ENCODE measurements around the gene ARHGDIB. TPM values are rescaled to one million over a fixed set of nuclear protein-coding genes. Genes with fewer than 3 reads are reported as not detected.

Gene ARHGDIB
- total RNA-seq, 4 donors from 2014 or later: 20.6 to 88.6 (median 44.0) TPM

DNA sequence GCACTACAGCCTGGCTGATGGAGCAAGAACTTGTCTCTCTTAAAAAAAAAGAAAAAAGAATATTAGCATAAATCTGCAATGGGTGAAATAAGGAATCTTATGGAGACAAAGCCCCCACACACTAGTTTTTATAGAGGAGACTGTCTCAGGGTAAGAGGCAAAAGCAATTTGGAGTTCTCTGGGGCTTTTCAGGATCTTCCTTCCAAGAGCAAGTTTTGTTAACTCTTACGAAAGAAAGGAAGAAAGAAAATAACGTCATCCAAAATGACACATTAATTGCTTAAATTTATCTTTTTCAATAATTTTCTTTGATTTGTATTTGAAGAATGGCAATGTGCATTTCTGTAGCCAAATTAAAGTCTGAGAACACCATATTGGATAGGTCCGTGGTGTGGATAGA is 15.3 kb upstream of the ARHGDIB start:
- no peaks in the 10 kb centered on the region for H3K4me1 ChIP-seq
- TF ChIP-seq, protein P1, sequence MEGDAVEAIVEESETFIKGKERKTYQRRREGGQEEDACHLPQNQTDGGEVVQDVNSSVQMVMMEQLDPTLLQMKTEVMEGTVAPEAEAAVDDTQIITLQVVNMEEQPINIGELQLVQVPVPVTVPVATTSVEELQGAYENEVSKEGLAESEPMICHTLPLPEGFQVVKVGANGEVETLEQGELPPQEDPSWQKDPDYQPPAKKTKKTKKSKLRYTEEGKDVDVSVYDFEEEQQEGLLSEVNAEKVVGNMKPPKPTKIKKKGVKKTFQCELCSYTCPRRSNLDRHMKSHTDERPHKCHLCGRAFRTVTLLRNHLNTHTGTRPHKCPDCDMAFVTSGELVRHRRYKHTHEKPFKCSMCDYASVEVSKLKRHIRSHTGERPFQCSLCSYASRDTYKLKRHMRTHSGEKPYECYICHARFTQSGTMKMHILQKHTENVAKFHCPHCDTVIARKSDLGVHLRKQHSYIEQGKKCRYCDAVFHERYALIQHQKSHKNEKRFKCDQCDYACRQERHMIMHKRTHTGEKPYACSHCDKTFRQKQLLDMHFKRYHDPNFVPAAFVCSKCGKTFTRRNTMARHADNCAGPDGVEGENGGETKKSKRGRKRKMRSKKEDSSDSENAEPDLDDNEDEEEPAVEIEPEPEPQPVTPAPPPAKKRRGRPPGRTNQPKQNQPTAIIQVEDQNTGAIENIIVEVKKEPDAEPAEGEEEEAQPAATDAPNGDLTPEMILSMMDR (IDR thresholded peaks at IDR 0.05 in 4 of 5, conservative IDR thresholded peaks at IDR 0.05 in 1 of 5): no peak
- no peak for TF ChIP-seq POLR2A (IDR thresholded peaks at IDR 0.05)
- no peak overlapping the region for H3K27ac ChIP-seq
- H3K36me3 ChIP-seq: no peaks in the 10 kb centered on the region
- intact Hi-C loops (cut with DNase I; ENCODE audit: low total_unique reads): no loop called here
- in situ Hi-C loops (cut with MboI; ENCODE audit: low sequenced_read_pairs in 4 of 4): loop anchor here in 3 of 4 donors (25.0 kb wide), 1 partner anchor 339 kb away; no protein-coding TSS in a partner anchor
- no peak overlapping the region for H3K4me3 ChIP-seq
- DNase-seq: no peak
- ATAC-seq: no peak
- H3K27me3 ChIP-seq: no peaks in the 10 kb centered on the region
- no peaks in the 10 kb centered on the region for H3K9me3 ChIP-seq

DNA sequence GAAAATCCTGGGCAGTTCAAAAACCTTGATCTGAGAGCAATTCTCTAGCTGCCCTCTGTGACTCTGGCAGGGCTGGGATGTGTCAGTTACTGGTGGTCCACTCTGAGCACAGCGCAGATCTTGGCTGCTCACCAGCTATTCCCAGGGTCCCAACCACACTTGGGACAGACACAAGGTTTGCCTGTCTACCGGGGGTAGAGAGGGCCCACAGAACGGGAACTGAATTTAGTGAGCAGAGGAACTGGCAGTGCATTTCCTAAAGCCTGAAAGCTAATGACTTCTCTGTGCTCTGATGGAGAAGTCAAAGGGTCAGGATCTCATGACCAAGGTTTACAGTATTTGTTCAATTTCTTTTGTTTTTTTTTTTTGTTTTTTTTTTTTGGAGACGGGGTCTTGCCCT is 14.1 kb upstream of the ARHGDIB start:
- H3K27ac ChIP-seq: no peak overlapping the region
- in situ Hi-C loops (cut with MboI; ENCODE audit: low sequenced_read_pairs in 4 of 4): loop anchor here in 3 of 4 donors (25.0 kb wide), 1 partner anchor 338 kb away; no protein-coding TSS in a partner anchor
- intact Hi-C loops (cut with DNase I; ENCODE audit: low total_unique reads): no loop called here

DNA sequence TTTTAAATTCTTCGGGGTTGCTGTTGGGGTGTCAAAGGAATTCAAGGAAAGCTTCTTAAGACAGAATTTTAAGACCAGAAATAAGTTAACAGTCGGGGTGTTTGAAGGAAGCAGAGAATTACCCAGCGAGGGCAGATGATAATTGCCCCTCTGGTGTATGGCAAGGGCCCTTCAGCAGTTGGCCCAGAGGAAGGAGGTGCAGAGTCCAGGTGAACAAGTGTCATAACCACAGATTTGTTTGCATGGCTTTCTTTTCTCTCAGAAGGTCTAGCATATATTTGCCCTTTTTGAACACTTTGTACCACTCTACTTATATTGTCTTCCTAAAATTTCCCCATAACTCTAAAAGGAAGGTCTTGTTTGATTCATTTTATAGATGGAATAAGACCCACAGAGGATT is 13.2 kb upstream of the ARHGDIB start:
- H3K27ac ChIP-seq: no peak overlapping the region
- no peaks in the 10 kb centered on the region for H3K27me3 ChIP-seq
- TF ChIP-seq, protein P1 (IDR thresholded peaks at IDR 0.05 in 4 of 5, conservative IDR thresholded peaks at IDR 0.05 in 1 of 5): no peak
- no peak for TF ChIP-seq POLR2A (IDR thresholded peaks at IDR 0.05)
- in situ Hi-C loops (cut with MboI; ENCODE audit: low sequenced_read_pairs in 4 of 4) (loop anchor here in 3 of 4 donors (25.0 kb wide), 1 partner anchor 337 kb away; no protein-coding TSS in a partner anchor), intact Hi-C loops (cut with DNase I; ENCODE audit: low total_unique reads) (no loop called here)
- DNase-seq: no peak
- H3K9me3 ChIP-seq: no peaks in the 10 kb centered on the region
- no peak for ATAC-seq
- H3K4me1 ChIP-seq: no peaks in the 10 kb centered on the region
- no peaks in the 10 kb centered on the region for H3K36me3 ChIP-seq
- H3K4me3 ChIP-seq: no peak overlapping the region

More for the DNA sequence above, 14.1 kb upstream of the ARHGDIB start:
- Histone ChIP-seq H3K4me1 (no peaks in the 10 kb centered on the region), H3K27me3 (no peaks in the 10 kb centered on the region), H3K36me3 (no peaks in the 10 kb centered on the region), H3K4me3 (no peak overlapping the region), H3K9me3 (no peaks in the 10 kb centered on the region)
- no peak for DNase-seq
- ATAC-seq: no peak
- no peak for TF ChIP-seq POLR2A (IDR thresholded peaks at IDR 0.05)
- TF ChIP-seq, protein P1 (IDR thresholded peaks at IDR 0.05 in 4 of 5, conservative IDR thresholded peaks at IDR 0.05 in 1 of 5): no peak

DNA sequence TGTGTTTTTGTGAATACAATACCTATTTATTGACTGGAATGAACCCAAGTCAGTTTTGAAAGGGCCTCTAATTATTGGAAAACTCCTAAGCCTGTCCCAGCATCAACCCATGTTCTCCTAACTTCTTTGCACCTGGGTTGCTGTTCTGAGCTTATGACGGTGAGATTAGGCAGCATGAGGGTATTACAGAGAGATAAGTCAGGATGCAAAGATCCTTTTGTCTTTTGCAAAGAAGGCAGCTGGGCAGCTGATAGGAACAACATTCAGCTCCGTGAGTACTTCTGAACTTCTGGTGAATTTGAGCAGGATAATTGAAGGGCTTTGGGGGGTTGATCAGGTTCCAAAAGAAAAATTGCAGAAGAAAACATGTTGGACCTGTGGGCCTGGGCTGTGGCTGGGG is 11.4 kb upstream of the ARHGDIB start, which contains the start of gene PDE6H:
TSS of gene PDE6H (plus strand) at position 227 of the 400 bp plus-strand sequence. CDS start 4,971 bp downstream, outside the sequence.
- no peaks in the 10 kb centered on the region for H3K36me3 ChIP-seq
- no peak within 1 kb of the TSS for H3K4me3 ChIP-seq
- H3K27ac ChIP-seq: no peak within 1 kb of the TSS
- H3K9me3 ChIP-seq: no peaks in the 10 kb centered on the region
- H3K27me3 ChIP-seq: no peaks in the 10 kb centered on the region
- ATAC-seq: no peak
- DNase-seq: no peak
- TF ChIP-seq POLR2A (IDR thresholded peaks at IDR 0.05): no peak
- TF ChIP-seq, protein P1 (IDR thresholded peaks at IDR 0.05 in 4 of 5, conservative IDR thresholded peaks at IDR 0.05 in 1 of 5): no peak
- intact Hi-C loops (cut with DNase I; ENCODE audit: low total_unique reads) (no loop called here), in situ Hi-C loops (cut with MboI; ENCODE audit: low sequenced_read_pairs in 4 of 4) (no loop called here)
- H3K4me1 ChIP-seq: no peaks in the 10 kb centered on the region

DNA sequence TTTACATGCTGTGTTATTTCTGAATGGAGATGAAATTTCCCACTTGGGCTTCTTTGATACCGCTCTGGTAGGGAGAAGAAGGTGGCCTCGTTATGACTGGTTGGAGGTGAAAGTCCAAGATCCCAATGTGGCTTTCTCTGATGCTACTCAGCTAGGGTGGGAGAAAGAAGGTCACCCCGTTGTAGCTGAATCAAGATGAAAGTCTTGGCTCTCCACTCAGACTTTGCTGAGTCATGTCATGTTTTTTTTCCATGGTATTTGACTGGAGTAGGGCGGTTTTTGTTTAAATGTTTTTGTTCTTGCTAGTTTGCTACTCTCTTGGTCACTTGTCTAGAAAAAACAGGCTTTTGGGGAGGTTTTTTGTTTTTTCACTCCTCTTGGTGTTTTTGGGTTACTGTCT is 9.1 kb upstream of the ARHGDIB start:
- in situ Hi-C loops (cut with MboI; ENCODE audit: low sequenced_read_pairs in 4 of 4): no loop called here
- Histone ChIP-seq H3K9me3 (no peaks in the 10 kb centered on the region), H3K4me1 (no peaks in the 10 kb centered on the region), H3K36me3 (no peaks in the 10 kb centered on the region), H3K27ac (no peak overlapping the region), H3K27me3 (no peaks in the 10 kb centered on the region), H3K4me3 (no peak overlapping the region)
- TF ChIP-seq, protein P1 (IDR thresholded peaks at IDR 0.05 in 4 of 5, conservative IDR thresholded peaks at IDR 0.05 in 1 of 5): no peak
- TF ChIP-seq POLR2A (IDR thresholded peaks at IDR 0.05): no peak
- DNase-seq (no peak), ATAC-seq (no peak)
- intact Hi-C loops (cut with DNase I; ENCODE audit: low total_unique reads): no loop called here

Data from gastrocnemius medialis (tissue), 4 donors.